ENCODE measurements around the gene GALNT10. TPM values are rescaled to one million over a fixed set of nuclear protein-coding genes. Genes with fewer than 3 reads are reported as not detected.

The GALNT10 gene
- total RNA-seq, 1 donor from 2014 or later = 33.1 TPM

DNA sequence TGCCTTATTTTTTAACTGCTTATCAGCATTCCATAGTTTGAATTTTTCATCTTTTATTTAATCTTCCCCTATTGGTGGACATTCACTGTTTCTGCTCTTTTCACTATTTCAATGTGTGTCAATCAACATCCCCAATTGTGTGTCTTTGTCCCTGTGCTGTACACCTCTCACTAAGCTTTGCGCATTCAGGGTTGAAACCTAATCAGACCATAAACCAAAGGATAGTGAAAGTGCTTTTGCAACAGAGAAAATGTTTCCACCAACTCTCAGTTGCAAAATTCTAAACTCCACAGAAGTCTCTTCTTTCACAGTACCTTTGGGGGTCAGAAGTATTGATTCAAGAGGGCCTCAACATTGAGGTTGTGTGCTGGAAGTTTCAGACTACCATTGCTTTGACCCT lies 128.2 kb downstream of the GALNT10 start:
- DNase-seq (ENCODE audit: low spot score) = no peak

DNA sequence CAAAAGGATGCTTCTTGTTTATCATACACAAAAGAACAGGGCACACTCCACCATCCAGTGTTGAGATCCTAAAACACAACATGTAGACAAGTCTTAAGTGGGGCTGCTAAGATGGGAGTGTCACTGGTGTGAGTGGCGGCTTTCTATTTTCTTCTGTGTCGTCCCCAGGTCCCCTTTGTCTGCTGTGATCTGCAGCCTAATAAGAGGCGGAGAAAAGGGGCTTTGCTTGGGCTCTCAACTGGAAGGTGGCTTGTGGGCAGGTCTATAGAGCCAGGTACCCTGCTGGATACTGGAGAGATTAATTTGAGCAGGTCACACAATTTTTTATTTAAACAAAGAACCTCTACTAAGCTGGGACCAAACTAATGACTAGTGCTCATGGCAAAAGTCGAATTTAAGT lies 129.2 kb downstream of the GALNT10 start:
- DNase-seq (ENCODE audit: low spot score) = no peak

DNA sequence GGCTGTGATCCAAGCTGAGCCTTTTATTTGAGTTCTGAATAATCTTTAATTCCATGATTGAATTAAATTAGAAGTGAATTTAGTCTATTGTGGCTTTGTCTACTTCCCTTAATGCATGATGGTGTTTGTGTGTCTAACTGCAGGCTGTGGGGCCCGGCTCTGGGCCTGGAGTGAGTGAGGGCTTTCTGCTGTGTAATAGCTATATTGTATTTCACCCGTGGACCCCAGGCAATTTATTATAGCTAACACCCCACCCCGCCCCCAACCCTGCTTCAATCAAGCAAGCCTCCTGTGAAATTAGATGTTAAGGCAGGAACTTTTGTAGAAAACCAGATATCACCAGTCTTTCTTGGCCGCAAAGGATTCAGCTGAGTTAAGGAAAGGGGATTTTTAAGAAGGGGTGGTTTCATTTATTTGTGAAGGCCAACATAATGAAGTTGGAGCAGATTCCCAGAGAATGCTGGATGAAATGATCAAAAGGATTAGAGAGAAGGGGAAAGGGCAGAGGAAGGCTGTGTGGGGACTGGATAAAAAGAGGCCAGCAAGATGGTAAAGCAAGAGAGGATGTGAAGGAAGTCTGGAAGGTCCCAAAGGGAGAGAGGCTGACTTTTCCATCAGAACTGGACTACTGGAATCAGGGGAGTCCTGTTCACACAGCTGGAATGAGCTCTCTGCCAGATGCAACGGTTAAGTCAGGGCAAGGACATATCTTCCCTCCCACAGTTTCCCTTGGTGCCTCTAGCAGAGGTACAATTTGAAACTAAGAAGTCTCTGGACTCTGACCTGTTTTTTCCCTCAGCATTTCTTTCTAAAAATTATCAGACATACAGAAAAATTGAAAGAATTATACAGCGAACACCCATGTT lies 129.9 kb downstream of the GALNT10 start:
- no peak for DNase-seq (ENCODE audit: low spot score)

DNA sequence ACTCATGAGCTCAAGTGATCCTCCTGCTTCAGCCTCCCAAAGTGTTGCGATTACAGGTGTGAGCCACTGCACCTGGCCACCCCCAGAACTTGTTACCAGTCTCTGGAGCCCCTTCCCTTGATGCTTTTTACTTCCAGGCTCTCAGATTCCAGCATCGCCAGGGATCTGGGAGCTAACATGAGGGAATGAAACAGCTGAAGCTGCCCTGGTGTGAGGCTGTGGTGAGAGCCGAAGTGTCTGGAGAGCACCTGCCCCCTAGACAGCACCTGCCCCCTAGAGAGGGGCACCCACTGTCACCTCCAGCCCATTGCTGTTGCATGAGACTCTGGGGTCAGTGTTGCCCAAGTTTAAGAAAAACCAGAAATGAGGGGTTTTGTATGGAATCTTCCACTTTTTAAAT lies 131.0 kb downstream of the GALNT10 start:
- DNase-seq (ENCODE audit: low spot score) = no peak

DNA sequence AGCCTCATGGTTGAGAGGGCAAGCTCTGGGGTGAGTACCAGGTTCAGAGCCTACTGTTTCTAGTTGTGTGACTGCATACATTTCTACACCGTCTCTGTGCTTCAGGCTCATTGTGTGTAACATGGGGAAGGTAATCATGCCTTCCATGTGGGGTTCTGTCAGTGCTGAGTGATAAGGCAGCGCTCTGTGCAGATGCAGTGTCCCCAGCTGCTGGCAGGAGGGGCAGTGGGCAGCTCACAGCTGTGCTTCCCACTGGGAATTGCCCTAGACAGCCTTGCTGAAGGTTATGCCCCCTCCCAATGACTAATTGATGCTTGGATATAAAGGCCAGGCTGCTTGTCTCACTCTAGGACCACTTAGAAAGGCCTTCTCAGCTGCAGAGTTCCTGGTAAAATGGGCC lies 133.5 kb downstream of the GALNT10 start:
- DNase-seq (ENCODE audit: low spot score) = no peak

DNA sequence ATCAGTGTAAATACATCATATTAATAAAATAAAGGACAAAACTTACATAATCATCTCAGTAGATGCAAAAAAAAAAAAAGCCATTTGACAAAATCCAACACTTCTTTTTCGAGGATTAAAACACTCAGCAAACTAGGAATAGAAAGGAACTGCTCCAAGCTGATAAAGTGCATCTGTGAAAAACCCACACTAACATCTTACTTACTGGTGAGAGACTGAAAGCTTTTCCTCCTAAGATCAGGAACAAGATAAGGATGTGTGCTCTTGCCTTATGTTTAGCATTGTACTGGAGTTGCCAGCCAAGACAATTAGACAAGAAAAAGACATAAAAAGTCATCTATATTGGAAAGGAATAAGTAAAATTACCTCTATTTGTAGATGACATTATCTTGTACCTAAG lies 135.0 kb downstream of the GALNT10 start:
- DNase-seq (ENCODE audit: low spot score) = no peak

DNA sequence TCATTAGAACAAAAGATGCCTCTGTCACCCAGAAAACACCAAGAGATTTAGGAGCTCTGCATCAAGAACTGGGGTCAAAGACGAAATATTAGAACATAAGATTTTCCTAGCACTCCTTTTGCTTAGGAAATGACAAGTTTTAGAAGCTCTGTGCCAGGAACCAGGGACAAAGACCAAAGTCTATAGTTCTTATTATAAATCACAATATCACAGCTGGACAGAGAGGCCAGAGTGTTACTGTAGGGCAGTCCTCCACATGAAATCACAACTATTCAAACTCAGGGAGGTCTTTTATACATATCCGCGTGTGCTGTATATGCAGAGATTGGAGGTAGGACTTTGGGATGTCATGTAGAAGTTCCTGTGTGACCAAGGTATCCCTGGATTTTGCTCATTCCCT lies 138.5 kb downstream of the GALNT10 start:
- DNase-seq (ENCODE audit: low spot score) = no peak

DNA sequence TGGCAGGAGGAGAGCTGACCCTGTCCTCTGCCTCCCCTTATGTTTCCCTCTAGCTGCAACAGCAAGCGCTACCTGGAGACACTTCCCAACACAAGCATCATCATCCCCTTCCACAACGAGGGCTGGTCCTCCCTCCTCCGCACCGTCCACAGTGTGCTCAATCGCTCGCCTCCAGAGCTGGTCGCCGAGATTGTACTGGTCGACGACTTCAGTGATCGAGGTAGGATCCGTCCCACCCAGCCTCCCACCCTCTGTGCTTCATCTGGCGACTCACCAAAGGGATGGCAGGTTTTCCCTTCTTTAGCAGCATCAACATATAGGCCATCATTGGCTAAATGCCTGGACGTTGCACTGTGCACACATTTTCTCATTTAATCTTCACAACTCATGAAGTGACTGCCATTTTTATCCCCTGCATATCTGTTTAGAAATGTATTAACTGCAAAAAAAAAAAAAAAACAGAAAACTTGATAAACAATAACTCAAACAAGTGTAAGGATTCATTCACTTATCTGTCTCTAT lies 139.0 kb downstream of the GALNT10 start:
- DNase-seq (ENCODE audit: low spot score) = no peak

DNA sequence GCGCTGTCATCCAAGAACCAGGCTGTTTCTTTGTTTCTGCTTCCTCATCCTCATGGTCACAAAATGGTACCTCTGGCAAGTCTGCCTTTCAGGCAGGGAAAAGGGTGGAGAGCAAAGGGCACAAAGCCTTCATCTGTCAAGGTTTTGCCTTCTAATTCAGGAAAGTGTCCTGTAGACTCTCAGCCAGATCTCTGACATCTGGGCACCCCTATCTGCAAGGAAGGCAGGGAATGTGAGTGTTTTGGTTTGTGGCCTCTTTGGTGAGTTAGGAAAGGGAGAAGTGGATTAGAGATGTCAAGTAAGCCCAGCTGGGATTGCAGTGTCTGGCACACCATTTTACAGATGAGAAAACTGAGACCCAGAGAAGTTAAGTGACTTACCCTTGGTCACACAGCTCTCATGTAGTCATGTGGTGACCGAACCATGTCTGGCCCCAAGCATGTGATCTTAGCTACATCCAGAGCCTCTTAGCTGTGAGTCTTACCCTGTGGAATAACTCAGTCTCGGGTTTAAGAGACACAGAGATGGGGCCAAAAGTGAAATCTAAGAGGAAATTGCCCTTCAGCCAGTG lies 139.6 kb downstream of the GALNT10 start:
- no peak for DNase-seq (ENCODE audit: low spot score)

DNA sequence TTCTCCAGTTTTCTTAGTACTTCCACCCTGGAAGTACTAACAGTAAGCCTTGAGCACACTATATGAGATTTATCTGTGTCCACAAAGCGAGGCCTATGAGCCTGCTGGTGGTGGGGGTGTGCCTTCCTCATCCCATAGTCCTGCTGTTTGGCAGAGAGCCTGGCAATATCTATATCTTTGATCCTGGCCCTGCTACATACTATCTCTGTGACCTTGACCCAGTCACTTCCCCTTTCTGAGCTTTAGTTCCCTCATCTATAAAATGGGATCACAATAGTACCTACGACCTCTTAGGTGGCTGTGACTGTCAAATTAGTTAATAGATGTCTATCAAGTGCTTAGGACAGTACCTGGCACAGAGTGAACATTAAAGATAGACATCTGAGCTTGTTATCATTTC lies 140.7 kb downstream of the GALNT10 start:
- DNase-seq (ENCODE audit: low spot score) = no peak

DNA sequence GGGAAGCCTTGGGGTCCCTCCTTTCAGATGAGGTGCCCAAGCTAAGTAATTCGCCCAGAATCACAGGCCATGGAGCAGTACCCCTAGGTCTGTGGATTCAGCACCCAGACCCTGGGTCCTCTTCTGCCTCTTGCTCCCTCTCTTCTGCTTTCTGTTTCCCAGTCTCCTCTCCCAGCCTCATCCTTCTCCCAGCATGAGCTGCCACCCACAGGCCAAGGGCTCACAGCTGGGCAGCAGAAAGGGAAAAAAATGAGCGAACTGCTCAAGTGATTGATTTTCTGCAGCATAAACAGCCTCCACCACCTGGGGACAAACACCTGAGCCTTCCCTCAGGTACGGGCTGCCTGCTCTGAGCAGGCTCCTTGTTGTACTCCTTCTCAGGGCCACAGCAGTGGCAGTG lies 141.4 kb downstream of the GALNT10 start:
- DNase-seq (ENCODE audit: low spot score) = no peak

DNA sequence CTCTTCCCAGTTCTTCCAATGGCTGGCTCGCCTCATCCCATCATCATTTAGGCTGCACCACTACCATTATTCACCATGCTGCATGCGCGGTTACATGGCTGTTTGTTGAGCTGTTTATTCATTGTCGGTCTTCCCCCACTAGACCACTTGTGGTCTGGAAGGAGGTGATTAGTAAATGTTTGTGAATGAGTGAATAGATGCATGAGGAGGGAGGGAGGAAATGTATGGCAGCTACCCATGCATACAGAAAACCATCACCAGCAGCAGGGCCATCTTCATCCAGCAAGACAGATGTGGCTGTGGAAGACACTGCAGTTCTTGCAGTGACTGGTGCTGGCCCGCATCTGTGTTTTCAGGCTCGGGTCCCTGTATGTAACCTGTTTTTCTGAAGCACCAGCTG lies 141.9 kb downstream of the GALNT10 start:
- no peak for DNase-seq (ENCODE audit: low spot score)

DNA sequence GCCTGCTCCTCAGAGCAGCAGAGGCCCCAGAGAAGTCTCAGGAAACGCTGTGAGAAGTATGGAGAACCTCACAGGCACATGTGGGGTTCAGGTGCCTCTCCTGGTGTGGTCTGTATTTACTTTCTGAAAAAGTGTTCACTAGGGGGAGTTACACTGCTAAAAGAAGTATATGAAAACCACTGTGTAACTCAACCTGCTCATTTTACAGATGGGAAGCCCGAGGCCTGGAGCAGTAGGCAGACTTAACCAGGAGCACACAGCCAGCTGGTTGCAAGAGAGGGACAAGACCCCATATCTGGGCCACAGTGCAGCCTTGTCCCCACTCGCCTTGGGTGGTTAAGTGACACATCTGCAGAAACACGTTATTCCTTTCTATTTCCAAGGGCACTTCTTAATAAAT lies 142.5 kb downstream of the GALNT10 start:
- no peak for DNase-seq (ENCODE audit: low spot score)

DNA sequence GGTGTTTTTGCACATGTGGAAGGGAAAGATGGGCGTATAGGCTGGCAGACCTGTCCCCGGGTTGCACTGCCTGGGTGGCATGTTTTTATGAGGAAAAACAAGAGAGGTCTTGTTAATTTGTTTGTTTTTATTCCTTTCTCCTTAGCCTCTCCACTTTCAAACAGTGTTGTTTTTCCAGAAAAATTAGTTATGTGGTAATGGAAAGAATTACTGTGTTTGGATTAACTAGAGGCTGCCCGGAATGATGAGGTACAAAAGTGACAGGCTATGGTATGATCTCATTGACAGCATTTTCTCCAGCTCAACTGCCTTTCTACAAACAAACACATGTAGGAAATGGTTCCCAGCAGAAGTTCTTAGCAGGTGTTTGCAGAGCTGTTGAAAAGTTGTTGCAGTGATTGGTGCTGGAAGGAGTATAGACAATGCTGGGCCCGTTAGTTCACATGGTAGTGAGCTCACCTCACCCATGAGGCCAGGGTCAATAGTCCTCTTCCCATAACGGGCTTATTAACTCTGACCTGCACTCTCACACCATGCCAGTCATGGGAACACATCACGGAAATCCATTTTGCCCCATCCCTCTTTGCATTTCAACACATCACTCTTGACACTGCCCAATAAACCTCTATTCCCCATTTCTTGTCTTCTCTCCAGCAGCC lies 144.0 kb downstream of the GALNT10 start:
- DNase-seq (ENCODE audit: low spot score) = no peak

DNA sequence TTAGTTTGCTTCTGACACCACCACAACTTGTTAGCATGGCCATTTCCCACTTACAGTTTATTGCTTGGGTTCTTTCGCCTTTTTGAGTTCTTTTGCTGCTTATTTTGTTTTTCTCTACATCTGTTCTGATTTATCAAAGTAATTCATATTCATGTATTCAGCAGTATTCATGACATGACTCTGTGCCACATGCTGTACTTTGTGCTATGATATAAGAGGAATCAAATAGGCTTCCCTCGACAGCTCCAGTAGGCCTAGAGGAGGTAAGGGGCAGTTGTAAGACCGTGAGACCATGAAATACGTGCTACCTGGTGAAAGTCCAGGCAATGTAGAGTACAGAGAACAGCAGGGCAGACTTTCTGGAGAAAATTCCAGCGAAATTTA lies 144.5 kb downstream of the GALNT10 start:
- no peak for DNase-seq (ENCODE audit: low spot score)

DNA sequence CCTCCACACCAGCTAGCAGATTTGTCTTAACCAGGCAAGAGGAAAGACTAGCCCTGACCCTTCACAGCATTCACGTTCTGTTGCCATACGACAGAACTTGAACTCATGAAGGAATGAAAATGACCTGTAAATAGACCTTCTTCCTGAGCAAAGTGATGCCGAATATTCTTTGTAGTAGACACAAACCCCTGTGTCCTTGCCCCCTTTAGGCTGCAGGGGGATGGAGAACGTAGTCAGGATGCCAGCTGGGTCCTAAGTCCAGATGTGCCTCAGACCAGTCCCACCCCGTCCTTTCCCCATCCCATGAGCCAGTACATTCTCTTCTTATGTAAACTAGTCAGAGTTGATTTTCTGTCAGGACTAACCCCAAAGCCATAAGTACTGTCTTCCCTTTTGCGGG lies 151.1 kb downstream of the GALNT10 start:
- no peak for DNase-seq (ENCODE audit: low spot score)

DNA sequence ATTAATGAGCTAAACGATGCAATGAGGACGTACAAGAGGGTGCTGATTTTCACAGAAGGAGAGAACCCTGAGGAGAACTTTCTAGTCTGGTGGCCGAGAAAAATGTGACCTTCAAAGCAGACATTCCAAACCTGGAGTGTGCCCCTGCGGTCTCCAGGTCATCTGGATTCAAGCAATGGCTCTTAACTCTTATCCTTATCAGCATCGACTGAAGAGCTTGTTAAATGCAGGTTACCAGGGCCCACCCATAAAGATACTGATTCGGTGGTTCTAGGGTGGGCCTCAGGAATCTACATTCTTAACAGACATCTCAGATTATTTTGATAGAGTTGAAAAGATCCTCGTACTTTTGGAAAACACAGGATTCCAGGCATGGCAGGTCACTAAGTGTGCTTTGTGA lies 151.7 kb downstream of the GALNT10 start:
- DNase-seq (ENCODE audit: low spot score) = no peak

DNA sequence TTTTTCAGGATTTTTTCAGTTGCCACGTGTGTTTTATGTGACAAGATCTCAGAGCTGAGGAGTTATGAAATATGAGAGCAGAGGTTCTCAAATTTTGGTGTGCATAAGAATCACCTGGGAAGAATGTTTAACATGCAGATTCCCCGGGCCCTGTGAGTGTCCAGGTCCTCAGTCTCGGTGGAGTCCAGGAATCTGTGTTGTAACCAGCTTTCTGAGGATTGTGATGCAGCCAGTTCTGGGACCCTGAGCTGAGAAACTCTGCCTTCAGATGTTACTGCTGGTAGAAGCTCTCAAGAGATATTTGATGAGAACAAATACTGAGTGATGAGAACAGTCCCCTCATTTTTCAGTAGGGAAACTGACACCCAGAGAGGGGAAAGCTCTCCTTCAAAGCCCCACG lies 152.4 kb downstream of the GALNT10 start:
- no peak for DNase-seq (ENCODE audit: low spot score)

DNA sequence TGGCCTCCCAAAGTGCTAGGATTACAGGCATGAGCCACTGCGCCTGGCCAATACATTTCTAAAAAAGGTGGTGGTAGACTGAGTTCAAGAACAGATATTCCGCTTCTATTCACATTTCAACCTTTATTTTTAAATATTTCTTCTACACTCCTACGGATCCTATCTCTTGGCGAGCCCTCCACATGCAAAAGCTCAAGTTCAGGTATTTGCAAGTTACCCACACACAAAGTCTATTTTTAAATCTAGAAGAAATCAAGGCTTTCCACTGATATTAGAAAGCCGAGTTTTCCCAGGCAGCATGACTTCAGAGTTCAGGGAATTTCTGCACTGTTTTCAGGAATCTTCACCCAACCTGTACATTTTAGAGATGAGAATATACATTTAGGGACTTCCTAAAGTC lies 153.9 kb downstream of the GALNT10 start:
- no peak for DNase-seq (ENCODE audit: low spot score)

DNA sequence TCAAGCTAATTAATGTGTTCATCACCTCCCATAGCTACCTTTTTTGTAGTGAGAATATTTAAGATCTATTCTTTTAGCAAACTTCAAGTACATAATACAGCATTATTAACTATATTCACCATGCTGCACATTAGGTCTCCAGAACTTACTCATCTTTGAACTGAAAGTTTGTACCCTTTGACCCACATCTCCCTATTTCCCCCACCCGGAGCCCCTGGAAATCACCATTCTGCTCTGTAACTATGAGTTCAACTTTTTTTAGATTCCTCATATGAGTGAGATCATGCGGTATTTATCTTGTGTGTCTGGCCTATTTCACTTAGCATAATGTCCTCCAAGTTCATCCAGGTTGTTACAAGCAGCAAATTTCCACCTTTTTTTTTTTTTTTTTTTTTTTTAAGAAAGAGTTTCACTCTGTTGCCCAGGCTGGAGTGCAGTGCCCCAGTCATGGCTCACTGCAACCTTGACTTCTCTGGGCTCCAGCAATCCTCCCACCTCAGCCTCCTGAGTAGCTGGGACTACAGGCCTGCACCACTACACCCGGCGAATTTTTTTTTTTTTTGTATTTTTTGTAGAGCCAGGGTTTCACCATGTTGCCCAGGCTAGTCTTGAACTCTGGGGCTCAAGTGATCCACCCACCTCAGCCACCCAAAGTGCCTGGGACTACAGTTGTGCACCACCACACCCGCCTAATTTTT lies 154.9 kb downstream of the GALNT10 start:
- DNase-seq (ENCODE audit: low spot score) = no peak

DNA sequence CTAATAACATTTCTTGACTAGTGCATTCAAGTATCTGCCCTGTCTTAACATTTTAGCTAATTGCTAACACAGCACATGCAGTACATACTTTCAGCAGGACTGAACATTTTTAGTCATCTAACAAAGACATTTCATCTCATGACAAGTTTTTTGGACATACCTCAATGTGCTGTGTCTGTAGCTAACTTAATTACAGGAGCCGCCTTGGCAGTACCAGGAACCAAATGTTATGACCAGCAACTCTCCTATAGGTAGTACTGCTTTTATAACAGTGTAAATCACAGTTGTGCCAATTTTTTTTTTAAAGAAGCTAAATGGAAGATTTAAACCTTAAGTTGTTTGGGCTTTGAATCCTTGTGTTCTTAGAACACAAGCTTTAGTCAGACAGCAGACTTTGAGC lies 155.9 kb downstream of the GALNT10 start:
- DNase-seq (ENCODE audit: low spot score) = no peak

Measured in mesenteric fat pad (tissue), 1 donor.